H9 (cell line): ENCODE data around the gene TTYH1. TPM values are rescaled to one million over a fixed set of nuclear protein-coding genes. Genes with fewer than 3 reads are reported as not detected.

Experiments used
- DNase-seq: peaks from one replicate; pipeline ENCODE4 v3.0.0-alpha.2; 2017
- H2AFZ ChIP-seq: one replicate; pipeline ENCODE4 v1.6.1; 2013; ENCODE audit warnings: mild to moderate bottlenecking, low read length, control low read depth, moderate library complexity
- H2AK5ac ChIP-seq: 2 replicates; pipeline ENCODE4 v1.6.1; 2013; ENCODE audit warnings: low read length, control low read depth, mixed read lengths; ENCODE audit not compliant: insufficient read length
- H2BK120ac ChIP-seq: one replicate; pipeline ENCODE4 v1.6.1; 2013; ENCODE audit warnings: low read depth, mild to moderate bottlenecking, low read length, control low read depth, inconsistent platforms; ENCODE audit not compliant: poor library complexity, severe bottlenecking
- H2BK12ac ChIP-seq: 2 replicates; pipeline ENCODE4 v1.6.1; 2013; ENCODE audit warnings: low read length, control low read depth, mixed read lengths, low read depth; ENCODE audit not compliant: insufficient read length
- H2BK15ac ChIP-seq: 2 replicates; pipeline ENCODE4 v1.6.1; 2013; ENCODE audit warnings: low read depth, low read length, control low read depth
- H2BK20ac ChIP-seq: one replicate; pipeline ENCODE4 v1.6.1; 2013; ENCODE audit warnings: low read depth, mild to moderate bottlenecking, low read length, control low read depth, inconsistent platforms; ENCODE audit not compliant: poor library complexity, severe bottlenecking
- H2BK5ac ChIP-seq: 2 replicates; pipeline ENCODE4 v1.6.1; 2013; ENCODE audit warnings: low read length, control low read depth, mixed read lengths; ENCODE audit not compliant: insufficient read length
- H3K14ac ChIP-seq: 2 replicates; pipeline ENCODE4 v1.6.1; 2013; ENCODE audit warnings: low read length, control low read depth; ENCODE audit not compliant: insufficient read depth
- H3K18ac ChIP-seq: 2 replicates; pipeline ENCODE4 v1.6.1; 2013; ENCODE audit warnings: low read depth, mild to moderate bottlenecking, mixed read lengths, low read length, control low read depth; ENCODE audit not compliant: insufficient read length
- H3K23ac ChIP-seq: 2 replicates; pipeline ENCODE4 v1.6.1; 2013; ENCODE audit warnings: low read length, control low read depth, mixed read lengths, low read depth; ENCODE audit not compliant: insufficient read length
- H3K23me2 ChIP-seq: 2 replicates; pipeline ENCODE4 v1.6.1; 2013; ENCODE audit warnings: low read depth, mild to moderate bottlenecking, mixed read lengths, low read length, control low read depth; ENCODE audit not compliant: insufficient read length, poor library complexity, severe bottlenecking
- H3K27ac ChIP-seq: 2 replicates; pipeline ENCODE4 v1.5.1; 2013; ENCODE audit warnings: low read length, control low read depth, mixed read lengths, low read depth; ENCODE audit not compliant: insufficient read length
- H3K27me3 ChIP-seq: 2 replicates; pipeline ENCODE4 v1.6.1; 2013; ENCODE audit warnings: low read length, control low read depth, inconsistent platforms; ENCODE audit not compliant: insufficient read depth
- H3K4ac ChIP-seq: 2 replicates; pipeline ENCODE4 v1.6.1; 2013; ENCODE audit warnings: low read depth, mild to moderate bottlenecking, control low read depth, inconsistent platforms, low read length, moderate library complexity
- H3K4me1 ChIP-seq: 2 replicates; pipeline ENCODE4 v1.6.1; 2013; ENCODE audit warnings: low read length, control low read depth, inconsistent platforms; ENCODE audit not compliant: insufficient read depth
- H3K4me2 ChIP-seq: 2 replicates; pipeline ENCODE4 v1.6.1; 2013; ENCODE audit warnings: low read length, control low read depth, mixed read lengths; ENCODE audit not compliant: insufficient read length, insufficient read depth
- H3K56ac ChIP-seq: 2 replicates; pipeline ENCODE4 v1.6.1; 2013; ENCODE audit warnings: low read depth, mild to moderate bottlenecking, mixed read lengths, low read length, control low read depth; ENCODE audit not compliant: insufficient read length
- H3K79me1 ChIP-seq: 2 replicates; pipeline ENCODE4 v1.6.1; 2013; ENCODE audit warnings: low read depth, mild to moderate bottlenecking, moderate library complexity, low read length, control low read depth, inconsistent platforms; ENCODE audit not compliant: insufficient read depth, poor library complexity, severe bottlenecking
- H3K79me2 ChIP-seq: 2 replicates; pipeline ENCODE4 v1.6.1; 2013; ENCODE audit warnings: low read length, control low read depth, inconsistent platforms; ENCODE audit not compliant: insufficient read depth
- H3K9ac ChIP-seq: 2 replicates; pipeline ENCODE4 v1.6.1; 2013; ENCODE audit warnings: low read length, control low read depth, mixed read lengths; ENCODE audit not compliant: insufficient read length; ENCODE audit errors: extremely low read depth
- H3K9me3 ChIP-seq: one replicate; pipeline ENCODE4 v1.6.1; 2013; ENCODE audit warnings: low read depth, low read length, inconsistent platforms; ENCODE audit not compliant: control insufficient read depth
- H3T11ph ChIP-seq: one replicate; pipeline ENCODE4 v1.6.1; 2013; ENCODE audit warnings: mild to moderate bottlenecking, low read length, control low read depth, inconsistent platforms
- H4K20me1 ChIP-seq: one replicate; pipeline ENCODE4 v1.6.1; 2013; ENCODE audit not compliant: control insufficient read depth, insufficient read length, insufficient read depth
- H4K5ac ChIP-seq: 2 replicates; pipeline ENCODE4 v1.6.1; 2013; ENCODE audit warnings: low read depth, mild to moderate bottlenecking, mixed read lengths, low read length, control low read depth; ENCODE audit not compliant: insufficient read length
- H4K8ac ChIP-seq: replicated peaks from 2 replicates; pipeline ENCODE4 v1.6.1; 2013; ENCODE audit warnings: low read length, control low read depth, mixed read lengths, low read depth; ENCODE audit not compliant: insufficient read length
- H4K91ac ChIP-seq: 2 replicates; pipeline ENCODE4 v1.6.1; 2013; ENCODE audit warnings: low read depth, mild to moderate bottlenecking, moderate library complexity, mixed read lengths, low read length, control low read depth; ENCODE audit not compliant: insufficient read length
- H3K27ac Mint-ChIP-seq, 3 experiments: 2 replicates in 2 of 3; 3 replicates in 1 of 3; pipeline ENCODE4 v1.8.0; 2020 to 2021; ENCODE audit warnings: mixed read lengths in 3 of 3, mild to moderate bottlenecking in 1 of 3, moderate library complexity in 1 of 3
- H3K27me3 Mint-ChIP-seq: 2 replicates; pipeline ENCODE4 v1.8.0; 2021; ENCODE audit warnings: low read depth, mild to moderate bottlenecking, moderate library complexity, mixed read lengths
- H3K36me3 Mint-ChIP-seq, 3 experiments: 2 replicates in 2 of 3; 3 replicates in 1 of 3; pipeline ENCODE4 v1.8.0; 2020 to 2021; ENCODE audit warnings: low read depth in 3 of 3, mixed read lengths in 3 of 3; ENCODE audit not compliant: insufficient read depth in 1 of 3
- H3K4me1 Mint-ChIP-seq, 2 experiments: 2 replicates each; pipeline ENCODE4 v1.8.0; 2020; ENCODE audit warnings: mixed read lengths in 2 of 2
- H3K4me3 Mint-ChIP-seq, 2 experiments: 2 replicates in 1 of 2; 3 replicates in 1 of 2; pipeline ENCODE4 v1.8.0; 2020 to 2021; ENCODE audit warnings: mild to moderate bottlenecking in 2 of 2, mixed read lengths in 2 of 2, moderate library complexity in 1 of 2
- H3K9me3 Mint-ChIP-seq, 2 experiments: 2 replicates in 1 of 2; 3 replicates in 1 of 2; pipeline ENCODE4 v1.8.0; 2020; ENCODE audit warnings: mild to moderate bottlenecking in 2 of 2, mixed read lengths in 2 of 2, moderate library complexity in 1 of 2
- CTCF ChIP-seq: fragments of 200-600 bp; sonication (generic); conservative IDR thresholded peaks from 3 replicates; pipeline ENCODE4 v1.8.0; 2021; ENCODE audit warnings: antibody characterized with exemption, mild to moderate bottlenecking
- WGBS: extraction: QIAGEN DNeasy Blood & Tissue Kit; methylation state at CpG from one replicate; pipeline ENCODE4 v1.1.7; 2013; ENCODE audit warnings: missing lambda C conversion rate, low lambda C conversion rate, mixed read lengths; ENCODE audit not compliant: insufficient read length; ENCODE audit errors: extremely low coverage; 5-methylcytosine and 5-hydroxymethylcytosine counted together
- total RNA-seq: library from RNA; stranded (reverse); gene quantifications from 2 replicates; pipeline ENCODE4 v1.2.1, GENCODE V29; 2021

TTYH1 gene
- total RNA-seq, 1 experiment from 2014 or later, result 47.1 TPM

GRCh38 chr19:54414156-54414555 is 1.1 kb upstream of the TTYH1 start:
- no peak for TF ChIP-seq CTCF
- Histone ChIP-seq H2BK5ac (no peak overlapping the region), H4K8ac (no peak overlapping the region), H4K20me1 (no peaks in the 10 kb centered on the region), H2BK120ac (no peak overlapping the region), H3T11ph (no peak overlapping the region), H3K79me2 (no peaks in the 10 kb centered on the region), H3K18ac (no peak overlapping the region), H3K9ac (no peak overlapping the region), H4K5ac (no peak overlapping the region), H2BK15ac (no peak overlapping the region), H3K14ac (no peak overlapping the region), H3K27ac (no peak overlapping the region), H2AFZ (no peak overlapping the region), H3K4ac (no peak overlapping the region), H3K79me1 (no peaks in the 10 kb centered on the region), H3K9me3 (no peaks in the 10 kb centered on the region), H4K91ac (no peak overlapping the region), H2BK20ac (no peak overlapping the region), H2BK12ac (no peak overlapping the region), H3K4me2 (no peak overlapping the region), H3K23me2 (peaks cover 12% of the 10 kb centered on the region), H3K27me3 (peaks cover 12% of the 10 kb centered on the region; the same call in 1 of the 2 replicates), H3K4me1 (no peaks in the 10 kb centered on the region; the same call in 1 of the 2 replicates), H3K23ac (no peak overlapping the region), H2AK5ac (no peak overlapping the region), H3K56ac (no peak overlapping the region)
- H3K4me3 Mint-ChIP-seq, result peak overlapping the region in 1 of 2 experiments; percentile 15; a peak in 1 of 5 replicates
- H3K4me1 Mint-ChIP-seq, result peaks cover 25 to 27% of the 10 kb centered on the region in 2 experiments
- peaks cover 73% of the 10 kb centered on the region for H3K27me3 Mint-ChIP-seq
- no peak for DNase-seq
- H3K9me3 Mint-ChIP-seq, result peaks cover 16 to 35% of the 10 kb centered on the region in 2 experiments
- peaks cover 12 to 20% (median 14%) of the 10 kb centered on the region in 3 experiments for H3K36me3 Mint-ChIP-seq
- 100% methylated on average over 2 of the region's 4 CpGs for WGBS
- peak overlapping the region in 1 of 3 experiments; percentile 1; a peak in 1 of 7 replicates for H3K27ac Mint-ChIP-seq
